Measurements from ENCODE around the gene ZNF534.

GRCh38 chr19:52397310-52398080, 31.5 kb upstream of the ZNF534 start, which contains the start of gene ZNF528:
- TF ChIP-seq, protein P1, sequence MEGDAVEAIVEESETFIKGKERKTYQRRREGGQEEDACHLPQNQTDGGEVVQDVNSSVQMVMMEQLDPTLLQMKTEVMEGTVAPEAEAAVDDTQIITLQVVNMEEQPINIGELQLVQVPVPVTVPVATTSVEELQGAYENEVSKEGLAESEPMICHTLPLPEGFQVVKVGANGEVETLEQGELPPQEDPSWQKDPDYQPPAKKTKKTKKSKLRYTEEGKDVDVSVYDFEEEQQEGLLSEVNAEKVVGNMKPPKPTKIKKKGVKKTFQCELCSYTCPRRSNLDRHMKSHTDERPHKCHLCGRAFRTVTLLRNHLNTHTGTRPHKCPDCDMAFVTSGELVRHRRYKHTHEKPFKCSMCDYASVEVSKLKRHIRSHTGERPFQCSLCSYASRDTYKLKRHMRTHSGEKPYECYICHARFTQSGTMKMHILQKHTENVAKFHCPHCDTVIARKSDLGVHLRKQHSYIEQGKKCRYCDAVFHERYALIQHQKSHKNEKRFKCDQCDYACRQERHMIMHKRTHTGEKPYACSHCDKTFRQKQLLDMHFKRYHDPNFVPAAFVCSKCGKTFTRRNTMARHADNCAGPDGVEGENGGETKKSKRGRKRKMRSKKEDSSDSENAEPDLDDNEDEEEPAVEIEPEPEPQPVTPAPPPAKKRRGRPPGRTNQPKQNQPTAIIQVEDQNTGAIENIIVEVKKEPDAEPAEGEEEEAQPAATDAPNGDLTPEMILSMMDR (IDR thresholded peaks at IDR 0.05): no peak
- TF ChIP-seq EP300 (IDR thresholded peaks at IDR 0.05; ENCODE audit: low read depth): no peak

Measured in transverse colon (tissue), 3 donors.